G401.6 (cell line): ENCODE results near the gene BCAT1.
"Not testable (repeated sequence)": the region's sequence is repeated elsewhere in the genome, so short reads cannot be mapped to it uniquely, and the experiment has no call there.

ENCODE experiments used
- FAIRE-seq: peaks from 2 replicates; lab custom pipeline; 2012; peaks lifted over from hg19 to GRCh38; lab: Jason Lieb, UNC

The BCAT1 gene

GRCh38 chr12:24898606-24899005 is 50.3 kb downstream of the BCAT1 start:
- FAIRE-seq: no peak

- no peak for FAIRE-seq
Observed at GRCh38 chr12:24898185-24898584, 50.7 kb downstream of the BCAT1 start.

- FAIRE-seq: no peak
Observed at GRCh38 chr12:24896171-24896570, 52.7 kb downstream of the BCAT1 start.

GRCh38 chr12:24895612-24896011 is 53.3 kb downstream of the BCAT1 start:
- no peak for FAIRE-seq

GRCh38 chr12:24894879-24895278 is 54.0 kb downstream of the BCAT1 start:
- no peak for FAIRE-seq

- no peak for FAIRE-seq
Observed at GRCh38 chr12:24890048-24890803, 58.7 kb downstream of the BCAT1 start.

GRCh38 chr12:24889411-24889810 is 59.5 kb downstream of the BCAT1 start:
- no peak for FAIRE-seq

- no peak for FAIRE-seq
Observed at GRCh38 chr12:24888813-24889212, 60.1 kb downstream of the BCAT1 start.

GRCh38 chr12:24884911-24885310 is 64.0 kb downstream of the BCAT1 start:
- no peak for FAIRE-seq

GRCh38 chr12:24881724-24882371 is 67.1 kb downstream of the BCAT1 start:
- FAIRE-seq: no peak

GRCh38 chr12:24881227-24881626 is 67.7 kb downstream of the BCAT1 start:
- no peak for FAIRE-seq

- no peak for FAIRE-seq
Observed at GRCh38 chr12:24880732-24881131, 68.2 kb downstream of the BCAT1 start.

GRCh38 chr12:24879644-24880043 is 69.3 kb downstream of the BCAT1 start:
- no peak for FAIRE-seq

GRCh38 chr12:24875014-24875413 is 73.9 kb downstream of the BCAT1 start:
- FAIRE-seq: no peak

- FAIRE-seq: no peak
Observed at GRCh38 chr12:24872211-24872610, 76.7 kb downstream of the BCAT1 start.

- not testable (repeated sequence) for FAIRE-seq
Observed at GRCh38 chr12:24866139-24866538, 82.8 kb downstream of the BCAT1 start.

- FAIRE-seq: no peak
Observed at GRCh38 chr12:24864796-24865125, 84.1 kb downstream of the BCAT1 start.

- FAIRE-seq: no peak
Observed at GRCh38 chr12:24861766-24862540, 86.9 kb downstream of the BCAT1 start.

- FAIRE-seq: no peak
Observed at GRCh38 chr12:24860546-24860945, 88.4 kb downstream of the BCAT1 start.

GRCh38 chr12:24856541-24856940 is 92.4 kb downstream of the BCAT1 start:
- FAIRE-seq: no peak

GRCh38 chr12:24854908-24855307 is 94.0 kb downstream of the BCAT1 start:
- FAIRE-seq: no peak

- FAIRE-seq: no peak
Observed at GRCh38 chr12:24854017-24854416, 94.9 kb downstream of the BCAT1 start.

- no peak for FAIRE-seq
Observed at GRCh38 chr12:24853588-24853987, 95.3 kb downstream of the BCAT1 start.
